K562 (cell line): Measurements from ENCODE around the gene GNA14.

Source experiments
- CTCF ChIP-seq, 3 experiments: IDR thresholded peaks in 2 of 3; conservative IDR thresholded peaks in 1 of 3; 2 replicates each; pipeline ENCODE4 v1.5.1; 2011 to 2012; ENCODE audit warnings: low read length in 3 of 3, mild to moderate bottlenecking in 3 of 3, control low read depth in 2 of 3, improper control_type of control experiment in 1 of 3, inconsistent platforms in 1 of 3, low read depth in 1 of 3, mixed read lengths in 1 of 3, moderate library complexity in 1 of 3; ENCODE audit not compliant: insufficient read depth in 2 of 3
- NR2C2 ChIP-seq, 2 experiments: fragments of 200-800 bp in 1 of 2; sonication (Bioruptor generic) in 1 of 2; sonication (generic) in 1 of 2; formaldehyde crosslinking in 1 of 2; IDR thresholded peaks; 2 replicates each; pipeline versions ENCODE4 v1.6.1 to v1.8.0; 2016 to 2022; ENCODE audit warnings: mild to moderate bottlenecking in 1 of 2, missing compliant biosample characterization in 1 of 2, missing genetic modification characterization in 1 of 2, missing genetic modification reagents in 1 of 2
- PTBP1 ChIP-seq: fragments of 200-400 bp; formaldehyde crosslinking; IDR thresholded peaks from 2 replicates; pipeline ENCODE4 v1.6.1; 2017; ENCODE audit warnings: low read depth, low read length
- SMAD3 ChIP-seq: fragments of 450-650 bp; formaldehyde crosslinking; conservative IDR thresholded peaks from 2 replicates; pipeline ENCODE4 v1.4.0; 2020; ENCODE audit warnings: mild to moderate bottlenecking

- TF ChIP-seq PTBP1 (no peak), NR2C2 (CRISPR knock-in tag; IDR thresholded peaks at IDR 0.05) (no peak), NR2C2 (tag; IDR thresholded peaks at IDR 0.05) (no peak), SMAD3 (CRISPR knock-in tag) (no peak), CTCF (IDR thresholded peaks at IDR 0.05 in 2 of 3, conservative IDR thresholded peaks at IDR 0.05 in 1 of 3; ENCODE audit: insufficient read depth in 2 of 3, low read depth in 1 of 3, low read length in 3 of 3) (peak; percentile 69 to 75 (median 73))
Measured at GRCh38 chr9:77456829-77457437, 191.2 kb downstream of the GNA14 start.
